ENCODE measurements around the gene INSM2. TPM values are rescaled to one million over a fixed set of nuclear protein-coding genes. Genes with fewer than 3 reads are reported as not detected.

INSM2 gene
- total and polyA plus RNA-seq, 10 of the 15 experiments (the other 5 are each of a cell fraction or from before 2014, with no cell fraction given): 0.06 TPM; not detected in 9

DNA sequence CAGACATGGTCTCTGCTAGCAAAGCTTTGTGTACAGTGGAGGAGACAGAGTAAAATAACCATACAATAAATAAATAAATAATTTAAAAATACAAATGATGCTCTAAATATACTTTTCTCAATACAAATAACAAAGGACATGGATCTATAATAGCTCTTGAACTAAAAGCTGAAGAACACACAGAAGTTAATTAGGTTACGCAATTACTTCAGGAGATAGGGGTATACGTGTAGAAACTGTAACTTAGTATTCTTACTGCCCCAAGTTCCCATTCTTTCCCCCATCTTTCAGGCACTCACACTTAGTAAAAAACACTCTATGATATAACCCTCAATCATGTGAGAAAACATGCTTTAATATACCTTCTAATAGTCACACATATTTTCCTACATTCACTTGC, 44.2 kb downstream of the INSM2 start:
- DNase-seq (ENCODE audit: low read depth, low spot score): no peak
- ATAC-seq: no peak
- intact Hi-C loops (cut with micrococcal nuclease; ENCODE audit: unreplicated experiment) (no loop called here), in situ Hi-C loops (cut with MboI) (no loop called here)
- 96% methylated on average over 2 of the region's 2 CpGs for WGBS (ENCODE audit: insufficient coverage, insufficient replicate concordance, low lambda C conversion rate, missing lambda C conversion rate)
- Histone ChIP-seq H3K9me3 (replicated peaks; ENCODE audit: control insufficient read depth, insufficient read depth, low read length) (no peaks in the 10 kb centered on the region), H3K27ac (ENCODE audit: control insufficient read depth, insufficient read depth) (no peak overlapping the region), H3K9ac (ENCODE audit: control insufficient read depth, insufficient read depth, low read length) (no peak overlapping the region), H3K79me2 (ENCODE audit: control insufficient read depth, insufficient read depth, low read length) (no peaks in the 10 kb centered on the region), H3K4me1 (ENCODE audit: control insufficient read depth, insufficient read depth, low read length) (no peaks in the 10 kb centered on the region), H3K36me3 (ENCODE audit: control insufficient read depth in 2 of 2, insufficient read depth in 2 of 2, low read length in 1 of 2) (no peaks in the 10 kb centered on the region), H3K4me3 (no peak overlapping the region), H3K4me2 (ENCODE audit: control insufficient read depth, insufficient read depth) (no peak overlapping the region), H3K27me3 (replicated peaks in 1 of 2; ENCODE audit: control insufficient read depth in 2 of 2, insufficient read depth in 2 of 2, low read length in 1 of 2) (no peaks in the 10 kb centered on the region), H4K20me1 (ENCODE audit: control insufficient read depth, insufficient read depth) (no peaks in the 10 kb centered on the region), H2AFZ (ENCODE audit: control insufficient read depth, low read depth, low read length) (no peak overlapping the region)
- TF ChIP-seq, protein P1, sequence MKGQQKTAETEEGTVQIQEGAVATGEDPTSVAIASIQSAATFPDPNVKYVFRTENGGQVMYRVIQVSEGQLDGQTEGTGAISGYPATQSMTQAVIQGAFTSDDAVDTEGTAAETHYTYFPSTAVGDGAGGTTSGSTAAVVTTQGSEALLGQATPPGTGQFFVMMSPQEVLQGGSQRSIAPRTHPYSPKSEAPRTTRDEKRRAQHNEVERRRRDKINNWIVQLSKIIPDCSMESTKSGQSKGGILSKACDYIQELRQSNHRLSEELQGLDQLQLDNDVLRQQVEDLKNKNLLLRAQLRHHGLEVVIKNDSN (IDR thresholded peaks at IDR 0.05; ENCODE audit: borderline replicate concordance, extremely low read length, insufficient read depth, low read depth, low read length): no peak
- TF ChIP-seq ZZZ3 (IDR thresholded peaks at IDR 0.05; ENCODE audit: control insufficient read depth, insufficient read length, low read depth) (no peak), STAT3 (IDR thresholded peaks at IDR 0.05; ENCODE audit: low read depth, low read length) (no peak), PKNOX1 (IDR thresholded peaks at IDR 0.05) (no peak)
- TF ChIP-seq, protein P2, sequence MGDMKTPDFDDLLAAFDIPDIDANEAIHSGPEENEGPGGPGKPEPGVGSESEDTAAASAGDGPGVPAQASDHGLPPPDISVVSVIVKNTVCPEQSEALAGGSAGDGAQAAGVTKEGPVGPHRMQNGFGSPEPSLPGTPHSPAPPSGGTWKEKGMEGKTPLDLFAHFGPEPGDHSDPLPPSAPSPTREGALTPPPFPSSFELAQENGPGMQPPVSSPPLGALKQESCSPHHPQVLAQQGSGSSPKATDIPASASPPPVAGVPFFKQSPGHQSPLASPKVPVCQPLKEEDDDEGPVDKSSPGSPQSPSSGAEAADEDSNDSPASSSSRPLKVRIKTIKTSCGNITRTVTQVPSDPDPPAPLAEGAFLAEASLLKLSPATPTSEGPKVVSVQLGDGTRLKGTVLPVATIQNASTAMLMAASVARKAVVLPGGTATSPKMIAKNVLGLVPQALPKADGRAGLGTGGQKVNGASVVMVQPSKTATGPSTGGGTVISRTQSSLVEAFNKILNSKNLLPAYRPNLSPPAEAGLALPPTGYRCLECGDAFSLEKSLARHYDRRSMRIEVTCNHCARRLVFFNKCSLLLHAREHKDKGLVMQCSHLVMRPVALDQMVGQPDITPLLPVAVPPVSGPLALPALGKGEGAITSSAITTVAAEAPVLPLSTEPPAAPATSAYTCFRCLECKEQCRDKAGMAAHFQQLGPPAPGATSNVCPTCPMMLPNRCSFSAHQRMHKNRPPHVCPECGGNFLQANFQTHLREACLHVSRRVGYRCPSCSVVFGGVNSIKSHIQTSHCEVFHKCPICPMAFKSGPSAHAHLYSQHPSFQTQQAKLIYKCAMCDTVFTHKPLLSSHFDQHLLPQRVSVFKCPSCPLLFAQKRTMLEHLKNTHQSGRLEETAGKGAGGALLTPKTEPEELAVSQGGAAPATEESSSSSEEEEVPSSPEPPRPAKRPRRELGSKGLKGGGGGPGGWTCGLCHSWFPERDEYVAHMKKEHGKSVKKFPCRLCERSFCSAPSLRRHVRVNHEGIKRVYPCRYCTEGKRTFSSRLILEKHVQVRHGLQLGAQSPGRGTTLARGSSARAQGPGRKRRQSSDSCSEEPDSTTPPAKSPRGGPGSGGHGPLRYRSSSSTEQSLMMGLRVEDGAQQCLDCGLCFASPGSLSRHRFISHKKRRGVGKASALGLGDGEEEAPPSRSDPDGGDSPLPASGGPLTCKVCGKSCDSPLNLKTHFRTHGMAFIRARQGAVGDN (IDR thresholded peaks at IDR 0.05): no peak
- ChIA-PET CTCF (no interaction called here), RAD21 (ENCODE audit: unreplicated experiment) (no interaction called here), POLR2A (no interaction called here), SMC1A (ENCODE audit: uncharacterized antibody, unreplicated experiment) (no interaction called here)
- no peak for FAIRE-seq
- no TSS peak for BruUV-seq (replicated peaks)

Data from GM12878 (cell line).